HG02852 (cell line): ENCODE data around the gene CRLF1.

Experiments
- ATAC-seq: cut with Tn5 transposase; IDR thresholded peaks from one replicate; pipeline ENCODE4 v1.9.1; 2021; ENCODE audit warnings: mild to moderate bottlenecking, moderate library complexity; ENCODE audit not compliant: unreplicated experiment

The CRLF1 gene

GRCh38 chr19:18606281-18607225, at the start of gene CRLF1:
Gene CRLF1 (minus strand): TSS chr19:18606799. CDS start chr19:18606656, 143 bp downstream.
- no peak for ATAC-seq

- no peak for ATAC-seq
Measured at GRCh38 chr19:18655173-18655844, 48.7 kb upstream of the CRLF1 start.

- ATAC-seq: no peak
Measured at GRCh38 chr19:18654469-18654868, 47.9 kb upstream of the CRLF1 start.

- ATAC-seq: no peak
Measured at GRCh38 chr19:18653853-18654252, 47.3 kb upstream of the CRLF1 start.

GRCh38 chr19:18651733-18652132, 45.1 kb upstream of the CRLF1 start:
- no peak for ATAC-seq

GRCh38 chr19:18651300-18651699, 44.7 kb upstream of the CRLF1 start:
- ATAC-seq: no peak

GRCh38 chr19:18650468-18651041, 44.0 kb upstream of the CRLF1 start:
- no peak for ATAC-seq

- no peak for ATAC-seq
Measured at GRCh38 chr19:18650021-18650390, 43.4 kb upstream of the CRLF1 start.

GRCh38 chr19:18649371-18650020, 42.9 kb upstream of the CRLF1 start:
- ATAC-seq: no peak

- ATAC-seq: no peak
Measured at GRCh38 chr19:18648973-18649315, 42.3 kb upstream of the CRLF1 start.

- ATAC-seq: no peak
Measured at GRCh38 chr19:18647807-18648206, 41.2 kb upstream of the CRLF1 start.

GRCh38 chr19:18647371-18647767, 40.8 kb upstream of the CRLF1 start:
- no peak for ATAC-seq

GRCh38 chr19:18646535-18647370, 40.2 kb upstream of the CRLF1 start:
- no peak for ATAC-seq

GRCh38 chr19:18645035-18645511, 38.5 kb upstream of the CRLF1 start:
- no peak for ATAC-seq

- no peak for ATAC-seq
Measured at GRCh38 chr19:18644196-18645034, 37.8 kb upstream of the CRLF1 start.

GRCh38 chr19:18639706-18640243, 33.2 kb upstream of the CRLF1 start:
- ATAC-seq: no peak

- ATAC-seq: no peak
Measured at GRCh38 chr19:18637673-18638630, 31.4 kb upstream of the CRLF1 start.
